GM21515 (cell line): ENCODE data around the gene CCT8L2.
"Not testable (repeated sequence)": the region's sequence is repeated elsewhere in the genome, so short reads cannot be mapped to it uniquely, and the experiment has no call there.

Source experiments
- ATAC-seq: cut with Tn5 transposase; IDR thresholded peaks from one replicate; pipeline ENCODE4 v1.9.1; 2021; ENCODE audit not compliant: unreplicated experiment

The CCT8L2 gene

GRCh38 chr22:16592710-16593109 is at the start of gene CCT8L2:
TSS of gene CCT8L2 (minus strand) at chr22:16592810. CDS start at chr22:16592550, 260 bp downstream.
- ATAC-seq = not testable (repeated sequence)

- ATAC-seq = not testable (repeated sequence)
These were observed 42.8 kb upstream of the CCT8L2 start for GRCh38 chr22:16635442-16635841.

DNA sequence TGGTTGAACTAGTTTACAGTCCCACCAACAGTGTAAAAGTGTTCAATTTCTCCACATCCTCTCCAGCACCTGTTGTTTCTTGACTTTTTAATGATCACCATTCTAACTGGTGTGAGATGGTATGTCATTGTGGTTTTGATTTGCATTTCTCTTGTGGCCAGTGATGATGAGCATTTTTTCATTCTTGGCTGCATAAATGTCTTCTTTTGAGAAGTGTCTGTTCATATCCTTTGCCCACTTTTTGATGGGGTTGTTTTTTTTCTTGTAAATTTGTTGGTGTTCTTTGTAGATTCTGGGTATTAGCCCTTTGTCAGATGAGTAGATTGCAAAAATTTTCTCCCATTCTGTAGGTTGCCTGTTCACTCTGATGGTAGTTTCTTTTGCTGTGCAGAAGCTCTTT is 41.5 kb upstream of the CCT8L2 start:
- not testable (repeated sequence) for ATAC-seq

DNA sequence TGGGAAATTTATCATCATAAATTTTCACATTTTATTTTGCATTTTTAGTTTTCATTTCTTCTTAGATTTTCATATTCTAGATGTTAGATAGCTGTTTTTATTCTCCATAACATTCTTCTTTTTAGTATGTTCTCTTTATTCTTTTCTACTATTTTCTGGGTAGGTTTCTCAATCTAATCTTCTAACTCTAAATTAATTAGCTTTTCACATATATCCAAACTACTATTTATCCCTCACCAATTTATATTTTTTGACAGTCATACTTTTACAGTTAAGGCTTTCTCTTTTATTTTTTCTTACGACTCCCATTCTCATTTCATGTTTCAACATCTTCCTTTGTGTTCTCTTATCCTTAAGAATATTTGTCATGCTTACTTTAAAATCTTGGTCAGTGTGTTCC is 35.9 kb upstream of the CCT8L2 start:
- not testable (repeated sequence) for ATAC-seq

DNA sequence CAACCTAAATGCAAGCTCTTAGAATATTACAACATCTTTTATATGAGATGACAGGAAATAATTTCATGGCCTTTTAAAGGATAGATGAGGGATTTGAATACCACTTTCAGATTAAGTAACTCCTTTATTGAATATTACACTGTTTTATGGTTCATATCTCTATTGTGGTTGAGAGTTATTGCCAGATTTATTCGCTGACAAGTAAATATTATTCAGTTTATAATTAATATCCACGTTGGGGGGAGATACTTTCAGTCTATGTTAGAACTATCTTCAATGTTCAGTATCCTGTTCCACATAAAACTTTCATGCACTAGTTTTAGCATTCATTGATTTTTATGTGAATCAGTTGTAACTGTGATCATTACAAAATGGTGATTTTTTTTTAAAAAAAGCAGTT is 32.4 kb upstream of the CCT8L2 start:
- ATAC-seq = not testable (repeated sequence)

GRCh38 chr22:16623595-16623994 is 31.0 kb upstream of the CCT8L2 start:
- ATAC-seq = not testable (repeated sequence)

- ATAC-seq = not testable (repeated sequence)
These were observed 24.9 kb upstream of the CCT8L2 start for GRCh38 chr22:16617516-16617915.

DNA sequence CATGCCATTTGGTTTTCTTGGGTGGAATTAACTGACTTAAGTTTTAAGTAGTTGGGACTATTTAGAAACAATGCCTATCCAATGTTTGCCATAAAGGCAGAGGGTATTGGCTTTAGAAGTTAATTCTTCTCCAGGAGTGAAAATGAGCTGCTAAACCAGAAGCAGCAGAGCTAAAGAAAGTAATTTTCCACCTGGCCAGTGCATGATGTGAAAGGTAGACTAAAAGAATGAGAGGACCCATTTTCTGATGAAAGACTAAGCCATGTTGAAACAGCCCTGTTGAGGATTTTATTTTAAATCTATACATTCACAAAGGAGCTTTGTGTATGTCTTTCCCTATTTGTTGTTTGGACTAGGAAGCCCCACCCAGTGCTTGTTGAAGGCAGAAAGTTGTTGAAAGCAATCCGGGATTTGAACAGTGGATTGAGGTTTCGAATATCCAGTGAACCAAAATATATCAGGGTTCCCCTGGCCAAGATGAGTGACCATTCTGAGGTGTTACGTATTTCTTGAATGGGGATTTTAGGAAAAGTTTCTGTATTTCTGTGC is 23.9 kb upstream of the CCT8L2 start:
- ATAC-seq = not testable (repeated sequence)

DNA sequence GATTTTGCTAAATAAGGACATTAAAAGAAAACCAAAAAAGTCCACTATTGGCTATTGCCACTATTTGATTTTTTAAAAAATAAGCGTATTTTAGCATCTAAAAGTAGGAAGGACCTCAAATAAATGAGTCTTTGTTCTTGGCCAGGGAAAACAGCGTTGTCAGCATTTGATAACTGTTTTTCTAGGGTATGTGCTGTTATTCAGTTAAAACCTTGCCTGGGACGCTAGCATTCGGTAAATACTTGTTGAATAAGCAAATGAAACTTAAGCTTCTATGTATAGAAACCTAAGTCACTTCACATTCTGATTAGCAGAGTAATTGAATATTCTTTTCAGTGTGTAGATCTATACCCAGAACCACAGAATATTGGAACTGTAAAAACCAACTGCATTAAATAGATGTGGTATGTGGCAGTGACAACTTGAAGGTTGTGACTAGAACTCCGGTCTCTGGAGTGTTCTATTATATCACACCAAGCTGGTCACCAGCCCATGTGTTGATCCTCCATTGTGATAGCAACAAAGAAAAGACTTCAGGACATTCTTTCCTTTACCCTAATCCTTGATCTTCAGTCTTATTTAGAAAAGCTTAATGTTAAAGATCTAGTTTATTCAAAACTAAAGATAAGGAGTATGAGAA is 23.1 kb upstream of the CCT8L2 start:
- not testable (repeated sequence) for ATAC-seq

DNA sequence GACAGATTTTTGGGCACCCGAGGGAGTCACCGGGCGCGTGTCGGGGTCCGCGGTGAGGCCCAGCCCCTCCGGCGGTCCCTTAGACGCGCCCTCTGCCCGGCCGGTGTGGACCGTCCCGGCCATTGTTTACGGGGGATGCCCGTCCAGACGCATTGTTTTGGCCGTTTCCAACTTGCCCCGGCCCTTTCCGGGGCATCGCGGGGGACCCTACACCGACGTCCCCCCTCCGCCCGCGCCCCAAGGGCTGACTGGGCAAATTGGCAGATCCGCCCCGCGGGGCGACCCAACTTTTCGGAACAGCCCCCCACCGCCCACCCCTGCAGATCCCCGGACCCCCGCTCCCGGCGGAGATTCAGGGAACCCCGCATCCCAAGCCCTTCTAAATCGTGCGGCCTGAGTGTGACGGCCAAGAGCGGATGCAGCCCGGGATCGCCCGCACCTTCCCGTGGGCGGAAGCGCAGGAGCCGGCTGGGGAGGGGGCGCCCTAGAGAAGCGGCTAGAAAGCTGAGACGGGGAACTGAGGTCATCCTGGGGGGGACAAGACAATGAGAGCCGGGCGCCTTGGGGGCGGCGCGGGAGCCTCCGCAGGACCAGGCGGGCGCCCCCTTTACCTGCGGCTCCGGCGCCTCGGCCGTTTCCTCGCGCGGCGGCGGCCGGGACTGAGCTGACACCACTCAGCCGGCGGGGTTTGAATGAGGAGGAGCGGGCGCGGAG is 17.1 kb upstream of the CCT8L2 start:
- no peak for ATAC-seq

- ATAC-seq = no peak
These were observed 16.3 kb upstream of the CCT8L2 start for GRCh38 chr22:16608931-16609330.

- not testable (repeated sequence) for ATAC-seq
These were observed 11.8 kb upstream of the CCT8L2 start for GRCh38 chr22:16604257-16604998.

- ATAC-seq = not testable (repeated sequence)
These were observed 11.2 kb upstream of the CCT8L2 start for GRCh38 chr22:16603770-16604242.

- ATAC-seq = no peak
These were observed 10.8 kb upstream of the CCT8L2 start for GRCh38 chr22:16603448-16603768.

GRCh38 chr22:16602728-16603447 is 10.3 kb upstream of the CCT8L2 start:
- not testable (repeated sequence) for ATAC-seq

- not testable (repeated sequence) for ATAC-seq
These were observed 9.7 kb upstream of the CCT8L2 start for GRCh38 chr22:16602224-16602727.

DNA sequence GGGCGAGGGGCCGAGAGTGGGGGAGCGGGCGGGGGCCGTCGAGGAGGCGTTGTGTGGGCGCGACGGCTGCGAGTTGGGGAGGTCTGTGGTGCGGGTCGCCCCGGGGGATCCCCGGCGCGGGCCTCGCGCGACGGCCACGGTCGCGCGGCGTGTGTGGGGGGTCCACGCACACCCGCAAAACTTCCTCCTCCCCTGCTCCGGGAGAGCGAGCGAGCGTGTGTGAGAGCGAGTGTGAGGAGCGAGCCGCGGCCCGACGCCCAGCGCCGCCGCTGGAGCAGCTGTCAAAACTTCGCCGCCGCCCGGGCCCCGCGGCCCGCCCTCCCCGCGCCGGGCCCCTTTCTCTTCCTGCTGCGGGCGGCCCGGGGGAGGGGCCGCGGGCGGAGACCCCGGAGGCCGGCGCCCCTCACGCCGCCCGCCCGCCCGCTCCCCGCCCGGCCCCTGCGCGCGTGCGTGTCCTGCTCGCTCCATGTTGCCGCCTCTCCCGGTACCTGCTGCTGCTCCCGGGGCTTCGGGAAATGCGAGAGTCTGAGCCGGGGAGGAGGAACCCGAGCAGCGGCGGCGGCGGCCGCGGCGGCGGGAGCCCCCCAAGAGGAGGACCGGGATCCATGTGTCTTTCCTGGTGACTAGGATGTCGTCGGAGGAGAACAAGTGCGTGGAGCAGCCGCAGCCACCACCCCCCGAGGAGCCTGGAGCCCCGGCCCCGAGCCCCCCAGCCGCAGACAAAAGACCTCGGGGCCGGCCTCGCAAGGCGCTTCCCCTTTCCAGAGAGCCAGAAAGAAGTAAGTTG is 9.0 kb upstream of the CCT8L2 start:
- no peak for ATAC-seq

DNA sequence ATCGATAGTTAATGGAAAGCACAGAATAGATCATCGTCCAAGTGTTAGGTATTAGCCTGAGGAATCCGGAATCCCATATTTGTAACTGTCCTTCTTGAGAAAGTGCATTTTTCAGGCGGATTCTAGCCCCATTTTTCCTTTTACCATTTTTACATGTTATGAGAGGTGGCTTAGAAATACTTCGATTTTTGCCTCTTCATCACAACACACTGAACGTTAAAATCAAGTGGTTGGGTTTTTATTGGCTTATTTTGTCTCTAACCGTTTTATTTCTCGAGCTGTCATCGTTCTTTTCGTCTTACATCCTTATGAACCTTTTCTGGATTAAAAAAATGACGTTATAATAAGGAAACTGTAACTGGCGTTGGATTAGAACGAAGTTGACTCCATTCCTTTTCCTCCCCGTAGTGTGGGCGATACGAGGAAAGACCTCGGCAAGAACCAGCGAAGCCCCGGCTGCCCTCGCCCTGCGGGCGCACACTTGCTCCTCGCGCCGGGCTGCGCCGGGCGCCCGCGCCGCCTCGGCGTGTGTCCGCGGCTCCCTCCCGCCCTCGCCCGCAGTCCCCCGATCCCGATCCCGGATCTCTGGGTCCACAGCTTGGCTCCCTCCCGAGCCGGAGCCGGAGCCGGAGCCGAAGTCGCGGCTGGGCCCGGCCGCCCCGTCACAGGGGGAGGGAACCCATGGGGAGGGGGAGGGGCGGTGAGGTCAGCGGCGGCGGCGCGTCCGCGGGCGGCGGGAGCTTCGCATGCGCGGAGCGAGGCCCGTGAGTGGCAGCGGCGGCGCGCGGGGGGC is 8.2 kb upstream of the CCT8L2 start:
- ATAC-seq = not testable (repeated sequence)

DNA sequence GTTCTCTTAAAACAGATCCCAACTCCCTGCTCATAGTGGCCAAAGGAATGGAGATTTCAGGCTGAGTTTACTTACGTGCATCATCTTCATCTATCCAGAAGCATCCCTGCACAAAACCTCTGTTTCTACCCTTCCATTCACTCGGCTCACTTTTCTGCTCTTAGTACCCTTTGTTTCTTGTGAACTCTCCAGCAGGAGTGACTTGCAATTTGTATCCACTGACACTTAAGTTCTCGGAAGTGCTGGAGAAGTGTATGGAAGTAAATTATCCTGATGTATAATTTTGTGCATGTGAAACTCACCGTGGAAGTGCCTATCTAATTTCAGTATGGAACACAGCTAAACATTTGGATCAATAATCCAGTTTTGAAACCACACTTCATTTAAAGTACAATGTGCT is 7.0 kb upstream of the CCT8L2 start:
- ATAC-seq = not testable (repeated sequence)
